ENCODE results near the gene NDUFS4.

DNA sequence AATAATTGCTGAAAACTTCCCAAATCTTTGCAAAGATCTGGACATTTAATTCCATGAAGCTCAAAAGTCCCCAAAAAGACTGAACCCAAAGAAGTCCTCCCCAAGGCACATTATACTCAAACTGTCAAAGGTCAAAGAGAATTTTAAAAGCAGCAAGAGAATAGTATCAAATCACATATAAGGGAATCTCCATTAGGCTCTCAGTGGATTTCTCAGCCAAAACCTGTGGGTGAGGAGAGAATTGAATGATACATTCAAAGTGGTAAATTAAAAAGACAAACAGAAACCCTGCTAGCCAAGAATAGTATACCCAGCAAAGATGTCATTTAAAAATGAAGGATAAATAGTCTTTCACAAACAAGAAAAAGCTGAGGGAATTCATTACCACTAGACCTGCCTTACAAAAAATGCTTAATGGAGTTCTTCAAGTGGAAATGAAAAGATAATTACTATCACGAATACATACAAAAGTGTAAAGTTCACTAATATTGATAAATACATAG is 134.1 kb downstream of the NDUFS4 start:
- TF ChIP-seq, protein P1, sequence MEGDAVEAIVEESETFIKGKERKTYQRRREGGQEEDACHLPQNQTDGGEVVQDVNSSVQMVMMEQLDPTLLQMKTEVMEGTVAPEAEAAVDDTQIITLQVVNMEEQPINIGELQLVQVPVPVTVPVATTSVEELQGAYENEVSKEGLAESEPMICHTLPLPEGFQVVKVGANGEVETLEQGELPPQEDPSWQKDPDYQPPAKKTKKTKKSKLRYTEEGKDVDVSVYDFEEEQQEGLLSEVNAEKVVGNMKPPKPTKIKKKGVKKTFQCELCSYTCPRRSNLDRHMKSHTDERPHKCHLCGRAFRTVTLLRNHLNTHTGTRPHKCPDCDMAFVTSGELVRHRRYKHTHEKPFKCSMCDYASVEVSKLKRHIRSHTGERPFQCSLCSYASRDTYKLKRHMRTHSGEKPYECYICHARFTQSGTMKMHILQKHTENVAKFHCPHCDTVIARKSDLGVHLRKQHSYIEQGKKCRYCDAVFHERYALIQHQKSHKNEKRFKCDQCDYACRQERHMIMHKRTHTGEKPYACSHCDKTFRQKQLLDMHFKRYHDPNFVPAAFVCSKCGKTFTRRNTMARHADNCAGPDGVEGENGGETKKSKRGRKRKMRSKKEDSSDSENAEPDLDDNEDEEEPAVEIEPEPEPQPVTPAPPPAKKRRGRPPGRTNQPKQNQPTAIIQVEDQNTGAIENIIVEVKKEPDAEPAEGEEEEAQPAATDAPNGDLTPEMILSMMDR (IDR thresholded peaks at IDR 0.05; ENCODE audit: low read depth, low read length), result no peak
- TF ChIP-seq POLR2A (IDR thresholded peaks at IDR 0.05; ENCODE audit: extremely low read depth, insufficient read length), result no peak

Measured in NB4 (cell line).